ENCODE results near the gene NFIB.
A peak's percentile ranks its signal among the peaks of the same experiment; 100 is the strongest.

Gene NFIB

GRCh38 chr9:14316602-14317300, 2.8 kb upstream of the NFIB start:
- Mint-ChIP-seq H3K36me3 (peaks cover 18% of the 10 kb centered on the region), H3K4me3 (peak overlapping the region; percentile 74), H3K4me1 (peaks cover 47% of the 10 kb centered on the region), H3K27ac (no peak overlapping the region), H3K9me3 (no peaks in the 10 kb centered on the region)
- DNase-seq (ENCODE audit: low spot score in 2 of 2) (no peak), ATAC-seq (no peak)

- Mint-ChIP-seq H3K27ac (no peak overlapping the region), H3K36me3 (peaks cover 18% of the 10 kb centered on the region), H3K4me1 (peaks cover 39% of the 10 kb centered on the region), H3K4me3 (peak overlapping the region; percentile 74), H3K9me3 (no peaks in the 10 kb centered on the region)
- DNase-seq (ENCODE audit: low spot score in 2 of 2) = no peak
- no peak for ATAC-seq
Observed at GRCh38 chr9:14315875-14316601, 2.1 kb upstream of the NFIB start.

- Mint-ChIP-seq H3K9me3 (no peaks in the 10 kb centered on the region), H3K4me1 (peaks cover 31% of the 10 kb centered on the region), H3K27ac (no peak overlapping the region), H3K4me3 (peak overlapping the region; percentile 79), H3K36me3 (peaks cover 18% of the 10 kb centered on the region)
- peak; percentile 58 for ATAC-seq
- DNase-seq (ENCODE audit: low spot score in 2 of 2) = peak in 1 of 2 donors; percentile 52
Observed at GRCh38 chr9:14314929-14315874, 1.3 kb upstream of the NFIB start.

GRCh38 chr9:14314424-14314928, 535 bp upstream of the NFIB start:
- Mint-ChIP-seq H3K9me3 (no peaks in the 10 kb centered on the region), H3K4me3 (peak overlapping the region; percentile 79), H3K27ac (no peak overlapping the region), H3K4me1 (peaks cover 30% of the 10 kb centered on the region), H3K36me3 (peaks cover 18% of the 10 kb centered on the region)
- ATAC-seq (no peak), DNase-seq (ENCODE audit: low spot score in 2 of 2) (no peak)

GRCh38 chr9:14313378-14313940, 482 bp downstream of the NFIB start:
- H3K27ac Mint-ChIP-seq = no peak overlapping the region
- DNase-seq (ENCODE audit: low spot score in 2 of 2) (no peak), ATAC-seq (no peak)
- H3K36me3 Mint-ChIP-seq = peaks cover 18% of the 10 kb centered on the region
- H3K4me3 Mint-ChIP-seq = peak overlapping the region; percentile 79
- H3K4me1 Mint-ChIP-seq = peaks cover 30% of the 10 kb centered on the region
- H3K9me3 Mint-ChIP-seq = no peaks in the 10 kb centered on the region

GRCh38 chr9:14312719-14313377, 1.1 kb downstream of the NFIB start:
- Mint-ChIP-seq H3K9me3 (no peaks in the 10 kb centered on the region), H3K27ac (no peak overlapping the region), H3K4me3 (peak overlapping the region; percentile 79), H3K36me3 (peaks cover 18% of the 10 kb centered on the region), H3K4me1 (peaks cover 30% of the 10 kb centered on the region)
- no peak for ATAC-seq
- DNase-seq (ENCODE audit: low spot score in 2 of 2) = no peak

GRCh38 chr9:14311956-14312685, 1.8 kb downstream of the NFIB start:
- H3K9me3 Mint-ChIP-seq = no peaks in the 10 kb centered on the region
- no peak for ATAC-seq
- H3K36me3 Mint-ChIP-seq = peaks cover 18% of the 10 kb centered on the region
- peaks cover 24% of the 10 kb centered on the region for H3K4me1 Mint-ChIP-seq
- no peak for DNase-seq (ENCODE audit: low spot score in 2 of 2)
- no peak overlapping the region for H3K27ac Mint-ChIP-seq
- H3K4me3 Mint-ChIP-seq = no peak overlapping the region

- H3K4me3 Mint-ChIP-seq = no peak overlapping the region
- peaks cover 18% of the 10 kb centered on the region for H3K36me3 Mint-ChIP-seq
- H3K4me1 Mint-ChIP-seq = peaks cover 20% of the 10 kb centered on the region
- H3K9me3 Mint-ChIP-seq = no peaks in the 10 kb centered on the region
- H3K27ac Mint-ChIP-seq = no peak overlapping the region
- ATAC-seq (no peak), DNase-seq (ENCODE audit: low spot score in 2 of 2) (no peak)
Observed at GRCh38 chr9:14311171-14311949, 2.6 kb downstream of the NFIB start.

GRCh38 chr9:14310311-14310710, 3.6 kb downstream of the NFIB start:
- Mint-ChIP-seq H3K4me1 (peaks cover 14% of the 10 kb centered on the region), H3K9me3 (no peaks in the 10 kb centered on the region), H3K36me3 (peaks cover 12% of the 10 kb centered on the region), H3K27ac (no peak overlapping the region), H3K4me3 (no peak overlapping the region)
- ATAC-seq (no peak), DNase-seq (ENCODE audit: low spot score in 2 of 2) (no peak)

GRCh38 chr9:14309403-14309802, 4.5 kb downstream of the NFIB start:
- Mint-ChIP-seq H3K36me3 (peaks cover 7% of the 10 kb centered on the region), H3K4me1 (peaks cover 11% of the 10 kb centered on the region), H3K27ac (no peak overlapping the region), H3K9me3 (no peaks in the 10 kb centered on the region), H3K4me3 (no peak overlapping the region)
- peak; percentile 69 for ATAC-seq
- DNase-seq (ENCODE audit: low spot score in 2 of 2) = no peak

GRCh38 chr9:14308853-14309145, 5.1 kb downstream of the NFIB start:
- ATAC-seq = no peak
- no peak for DNase-seq (ENCODE audit: low spot score in 2 of 2)

GRCh38 chr9:14307989-14308852, 5.7 kb downstream of the NFIB start:
- Mint-ChIP-seq H3K4me1 (peaks cover under 1% of the 10 kb centered on the region), H3K27ac (no peak overlapping the region), H3K4me3 (no peak overlapping the region), H3K36me3 (peaks cover under 1% of the 10 kb centered on the region), H3K9me3 (no peaks in the 10 kb centered on the region)
- no peak for ATAC-seq
- no peak for DNase-seq (ENCODE audit: low spot score in 2 of 2)

More at GRCh38 chr9:14308853-14309145, 5.1 kb downstream of the NFIB start:
- Mint-ChIP-seq H3K4me1 (peaks cover 6% of the 10 kb centered on the region), H3K9me3 (no peaks in the 10 kb centered on the region), H3K36me3 (peaks cover 5% of the 10 kb centered on the region), H3K4me3 (no peak overlapping the region), H3K27ac (no peak overlapping the region)
